Stimulated activated CD8-positive, alpha-beta memory T cell treated with anti-CD3 and anti-CD28 coated beads, Interleukin-7, amount 100 ng/mL, for 24 hours (primary cell): ENCODE results near the gene SLC2A2.

ENCODE experiments used
- DNase-seq: peaks from one replicate; pipeline ENCODE4 v3.0.0-alpha.2; 2020; ENCODE audit warnings: low read depth

SLC2A2 gene

GRCh38 chr3:171028779-171029232 is 2.3 kb upstream of the SLC2A2 start:
- DNase-seq, result no peak

- DNase-seq, result no peak
These were observed 1.7 kb upstream of the SLC2A2 start for GRCh38 chr3:171028025-171028778.

- no peak for DNase-seq
These were observed 3.0 kb downstream of the SLC2A2 start for GRCh38 chr3:171023566-171023965.

- DNase-seq, result no peak
These were observed 5.1 kb downstream of the SLC2A2 start for GRCh38 chr3:171021377-171021776.

- no peak for DNase-seq
These were observed 8.2 kb downstream of the SLC2A2 start for GRCh38 chr3:171018156-171018935.

GRCh38 chr3:171013822-171014748 is 12.4 kb downstream of the SLC2A2 start:
- no peak for DNase-seq

GRCh38 chr3:171011873-171012336 is 14.6 kb downstream of the SLC2A2 start:
- DNase-seq, result no peak

GRCh38 chr3:171011109-171011872 is 15.2 kb downstream of the SLC2A2 start:
- no peak for DNase-seq

- no peak for DNase-seq
These were observed 19.2 kb downstream of the SLC2A2 start for GRCh38 chr3:171007316-171007715.

- DNase-seq, result no peak
These were observed 20.9 kb downstream of the SLC2A2 start for GRCh38 chr3:171005648-171006047.

- DNase-seq, result no peak
These were observed 24.4 kb downstream of the SLC2A2 start for GRCh38 chr3:171001957-171002694.

- no peak for DNase-seq
These were observed 25.1 kb downstream of the SLC2A2 start for GRCh38 chr3:171001250-171001893.

GRCh38 chr3:171000281-171000680 is 26.2 kb downstream of the SLC2A2 start:
- no peak for DNase-seq

- no peak for DNase-seq
These were observed 26.7 kb downstream of the SLC2A2 start for GRCh38 chr3:170999737-171000242.

- no peak for DNase-seq
These were observed 28.3 kb downstream of the SLC2A2 start for GRCh38 chr3:170997961-170998913.

GRCh38 chr3:170992854-170993253 is 33.7 kb downstream of the SLC2A2 start:
- no peak for DNase-seq

GRCh38 chr3:170991664-170992063 is 34.9 kb downstream of the SLC2A2 start:
- no peak for DNase-seq

GRCh38 chr3:170989100-170989648 is 37.3 kb downstream of the SLC2A2 start:
- no peak for DNase-seq
